GM18951 (cell line): ENCODE results near the gene CPNE7.
"Not testable (repeated sequence)": the region's sequence is repeated elsewhere in the genome, so short reads cannot be mapped to it uniquely, and the experiment has no call there.

Experiments
- POLR2A ChIP-seq: IDR thresholded peaks from 4 replicates; pipeline ENCODE4 v1.6.1; 2011; ENCODE audit warnings: mild to moderate bottlenecking; ENCODE audit not compliant: insufficient read length, insufficient read depth; ENCODE audit errors: extremely low read depth
- in situ Hi-C: fragments of 300-500 bp; cut with MboI; formaldehyde crosslinking; loops from one replicate; pipeline ENCODE4 v1.12.0; 2022; ENCODE audit warnings: low sequenced_read_pairs, mixed read lengths, inconsistent platforms; ENCODE audit not compliant: unreplicated experiment

Gene CPNE7

DNA sequence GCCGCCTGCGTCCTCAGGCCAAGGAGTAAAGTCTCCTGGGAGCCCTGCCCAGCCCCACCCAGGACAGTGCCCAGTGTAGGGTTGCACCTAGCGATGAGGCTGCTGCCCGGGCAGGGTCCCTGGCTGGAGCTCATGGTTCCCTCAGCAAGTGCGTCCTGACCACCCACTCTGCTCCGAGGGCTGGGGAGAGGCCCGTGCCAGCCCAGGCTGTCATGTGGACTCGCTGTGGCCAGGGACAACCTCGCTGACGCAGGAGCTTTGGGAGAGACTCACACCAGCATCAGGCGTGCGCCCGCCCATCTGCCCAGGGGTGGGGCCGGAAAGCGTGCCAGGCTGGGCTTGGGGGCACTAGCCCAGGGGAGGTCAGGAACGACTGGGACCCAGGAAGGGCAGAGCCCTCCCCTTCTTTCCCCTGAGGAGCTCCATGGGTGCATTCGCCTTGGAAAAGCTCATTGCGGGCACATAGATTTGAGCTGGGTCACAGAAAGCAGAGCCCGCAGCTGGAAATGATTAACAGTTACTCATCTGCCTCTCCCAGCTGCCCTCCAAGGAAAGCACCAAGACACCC lies 57.6 kb downstream of the CPNE7 start:
- in situ Hi-C loops: no loop called here

DNA sequence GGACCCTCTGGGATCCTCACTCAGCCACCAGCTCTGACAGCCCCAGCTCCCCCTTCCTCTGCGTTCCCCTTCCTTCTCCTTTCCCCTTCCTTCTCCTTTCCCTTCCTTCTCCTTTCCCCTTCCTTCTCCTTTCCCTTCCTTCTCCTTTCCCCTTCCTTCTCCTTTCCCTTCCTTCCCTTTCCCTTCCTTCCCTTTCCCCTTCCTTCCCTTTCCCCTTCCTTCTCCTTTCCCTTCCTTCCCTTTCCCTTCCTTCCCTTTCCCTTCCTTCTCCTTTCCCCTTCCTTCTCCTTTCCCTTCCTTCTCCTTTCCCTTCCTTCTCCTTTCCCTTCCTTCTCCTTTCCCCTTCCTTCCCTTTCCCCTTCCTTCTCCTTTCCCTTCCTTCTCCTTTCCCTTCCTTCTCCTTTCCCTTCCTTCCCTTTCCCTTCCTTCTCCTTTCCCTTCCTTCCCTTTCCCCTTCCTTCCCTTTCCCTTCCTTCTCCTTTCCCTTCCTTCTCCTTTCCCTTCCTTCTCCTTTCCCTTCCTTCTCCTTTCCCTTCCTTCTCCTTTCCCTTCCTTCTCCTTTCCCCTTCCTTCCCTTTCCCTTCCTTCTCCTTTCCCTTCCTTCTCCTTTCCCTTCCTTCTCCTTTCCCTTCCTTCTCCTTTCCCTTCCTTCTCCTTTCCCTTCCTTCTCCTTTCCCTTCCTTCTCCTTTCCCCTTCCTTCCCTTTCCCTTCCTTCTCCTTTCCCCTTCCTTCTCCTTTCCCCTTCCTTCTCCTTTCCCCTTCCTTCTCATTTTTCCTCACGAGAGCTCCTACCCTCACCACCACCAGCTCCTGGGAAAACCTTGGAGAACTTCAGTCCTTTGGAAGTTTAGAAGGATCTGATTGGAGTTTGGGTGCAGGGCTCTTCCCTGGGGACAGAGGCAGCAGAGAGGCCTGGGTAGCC lies 59.2 kb downstream of the CPNE7 start:
- in situ Hi-C loops: not testable (repeated sequence)

More for the DNA sequence above, 57.6 kb downstream of the CPNE7 start:
- no peak for TF ChIP-seq POLR2A

GRCh38 chr16:89636663-89637062 lies 61.1 kb downstream of the CPNE7 start:
- in situ Hi-C loops: no loop called here
- no peak for TF ChIP-seq POLR2A

DNA sequence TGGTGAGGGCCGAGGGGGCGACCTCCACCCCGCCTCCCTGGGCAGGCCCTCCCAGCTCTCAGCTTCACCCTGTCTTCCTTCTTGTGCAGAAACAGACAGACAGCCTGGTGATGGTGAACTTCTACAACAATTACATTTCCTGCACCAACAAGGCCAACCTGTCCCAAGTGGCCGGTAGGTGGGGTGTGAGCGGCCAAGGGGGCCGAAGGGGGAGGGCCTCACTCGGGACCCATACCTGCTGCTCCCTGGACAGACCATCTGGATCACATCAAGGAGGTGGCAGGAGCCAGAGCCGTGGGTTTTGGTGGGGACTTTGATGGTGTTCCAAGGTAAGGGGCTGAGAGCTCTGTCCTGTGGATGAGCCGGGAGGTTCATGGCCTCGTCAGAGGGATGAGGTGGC lies 61.8 kb downstream of the CPNE7 start:
- no peak for TF ChIP-seq POLR2A
- in situ Hi-C loops: no loop called here

GRCh38 chr16:89638455-89638854 lies 62.9 kb downstream of the CPNE7 start:
- in situ Hi-C loops: no loop called here
- TF ChIP-seq POLR2A: no peak

DNA sequence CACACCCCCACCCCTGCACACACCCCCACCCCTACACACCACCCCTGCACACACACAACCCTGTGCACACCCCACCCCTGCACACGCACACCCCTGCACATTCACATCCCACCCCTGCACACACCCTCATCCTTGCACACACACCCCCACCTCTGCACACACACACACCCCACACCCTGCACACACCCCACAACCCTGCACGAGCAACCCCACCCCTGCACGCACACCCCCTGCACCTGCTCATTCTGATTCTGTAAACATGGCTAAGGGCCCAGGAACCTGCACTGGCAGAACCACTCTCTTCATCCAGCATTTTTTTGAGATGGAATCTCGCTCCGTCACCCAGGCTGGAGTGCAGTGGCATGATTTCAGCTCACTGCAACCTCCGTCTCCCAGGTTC lies 63.8 kb downstream of the CPNE7 start:
- no peak for TF ChIP-seq POLR2A
- in situ Hi-C loops: no loop called here

DNA sequence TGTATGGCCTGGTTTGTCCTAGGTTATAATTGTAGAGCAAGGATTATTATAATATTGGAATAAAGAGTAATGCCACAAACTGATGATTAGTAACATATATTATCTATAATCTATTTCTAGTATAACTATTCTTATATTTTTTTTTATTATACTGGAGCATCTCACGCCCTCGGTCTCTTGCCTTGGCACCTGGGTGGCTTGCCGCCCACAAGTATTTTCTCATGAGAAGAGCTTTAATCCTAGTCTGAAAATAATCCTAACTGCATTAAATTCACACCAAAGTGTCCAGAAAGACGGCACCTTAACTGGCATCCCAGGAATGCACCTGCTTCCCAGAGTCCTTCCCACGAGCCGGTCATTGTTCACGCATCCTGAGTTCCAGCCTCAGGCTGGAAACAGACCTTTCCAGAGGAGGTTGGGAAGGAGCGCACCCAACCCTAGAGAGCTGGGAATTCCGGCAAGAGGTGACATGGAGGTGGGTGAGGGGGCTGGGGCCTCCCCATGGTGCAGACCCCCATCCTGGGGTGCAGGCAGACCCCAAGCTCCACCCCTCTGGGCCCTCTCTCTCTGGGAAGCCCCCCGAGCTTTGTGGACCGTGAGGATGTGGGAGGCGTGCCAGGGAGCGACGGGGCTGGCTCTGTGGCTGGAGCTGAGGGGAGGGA lies 66.0 kb downstream of the CPNE7 start:
- in situ Hi-C loops: no loop called here
- TF ChIP-seq POLR2A: no peak

DNA sequence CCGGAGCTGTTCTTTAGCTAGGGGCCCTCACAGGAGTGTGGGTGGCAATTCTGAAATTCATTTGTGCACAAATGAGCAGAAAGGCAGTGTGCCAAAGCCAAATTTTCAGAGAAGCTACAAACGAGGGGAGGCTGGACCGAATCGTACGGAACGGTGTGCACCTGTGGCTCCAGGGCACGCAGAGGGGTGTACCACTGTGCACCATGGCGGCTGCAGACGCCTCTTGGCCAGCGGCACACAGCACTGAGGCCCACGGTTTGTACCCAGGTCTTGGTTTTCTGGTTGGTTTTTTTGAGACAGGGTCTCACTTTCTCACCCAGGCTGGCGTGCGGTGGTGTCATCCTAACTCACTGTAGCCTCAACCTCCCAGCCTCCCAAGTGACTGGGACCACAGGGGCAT lies 67.0 kb downstream of the CPNE7 start:
- in situ Hi-C loops: no loop called here

DNA sequence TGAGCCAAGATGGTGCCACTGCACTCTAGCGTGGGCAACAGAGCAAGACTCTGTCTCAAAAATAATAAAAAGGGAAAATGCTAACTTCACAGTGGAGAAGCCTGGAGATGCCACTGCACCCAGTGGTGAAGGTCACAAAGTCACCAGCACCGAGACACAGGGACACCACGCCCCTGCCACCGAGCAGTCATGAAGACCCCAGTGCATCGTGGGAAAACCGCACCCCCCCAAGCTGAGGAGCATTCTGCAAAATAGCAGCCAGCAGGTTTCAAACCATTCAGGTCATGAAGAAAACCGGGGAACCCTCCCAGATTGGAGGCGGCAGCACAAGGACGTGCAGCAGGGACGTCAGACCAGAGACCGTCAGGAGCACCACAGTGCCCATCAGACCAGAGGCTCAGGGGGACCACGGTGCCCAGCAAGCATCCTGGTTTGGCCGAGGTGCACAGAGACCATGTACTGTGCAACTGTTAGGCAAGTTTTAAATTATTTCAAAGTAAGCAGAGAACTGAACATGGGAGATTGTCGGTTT lies 68.3 kb downstream of the CPNE7 start:
- TF ChIP-seq POLR2A: no peak
- in situ Hi-C loops: no loop called here

More for the DNA sequence above, 67.0 kb downstream of the CPNE7 start:
- no peak for TF ChIP-seq POLR2A

DNA sequence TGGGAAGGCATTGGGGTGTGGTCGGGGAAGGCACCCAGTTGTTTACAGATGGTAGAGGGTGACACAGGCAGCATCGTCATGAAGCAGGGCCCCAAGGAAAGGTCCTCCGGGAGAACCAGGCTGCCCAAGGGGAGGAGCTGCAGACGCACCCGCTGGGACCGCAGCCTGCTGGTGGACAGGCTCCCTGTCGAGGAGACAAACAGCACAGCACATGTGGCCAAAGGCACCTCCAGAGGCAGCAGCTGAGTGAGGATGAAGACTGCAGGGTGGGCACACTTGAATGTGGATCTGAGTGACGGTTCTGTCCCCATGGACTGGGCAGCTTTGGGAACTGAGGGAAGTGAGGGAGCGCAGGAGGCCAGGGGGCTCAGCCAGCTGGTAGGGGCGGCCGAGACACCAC lies 69.6 kb downstream of the CPNE7 start:
- in situ Hi-C loops: no loop called here
- TF ChIP-seq POLR2A: no peak

- in situ Hi-C loops: no loop called here
- no peak for TF ChIP-seq POLR2A
Observed at GRCh38 chr16:89646270-89646669, 70.7 kb downstream of the CPNE7 start.
